GM23338 (cell line): ENCODE measurements around the gene BAHCC1. TPM values are rescaled to one million over a fixed set of nuclear protein-coding genes. Genes with fewer than 3 reads are reported as not detected.

Experiments
- ATAC-seq: fragments of 200-7000 bp; cut with Tn5 transposase; 3 replicates; pipeline ENCODE4 v1.9.1; 2020
- DNase-seq: peaks from one replicate; pipeline ENCODE4 v3.0.0-alpha.2; 2015; ENCODE audit warnings: low spot score
- H2AFZ ChIP-seq: fragments of 200-600 bp; sonication (generic); 2 replicates; pipeline ENCODE4 v1.8.0; 2016; ENCODE audit warnings: antibody characterized with exemption, mild to moderate bottlenecking, moderate library complexity
- H3F3A ChIP-seq: fragments of 200-600 bp; sonication (generic); replicated peaks from 2 replicates; pipeline ENCODE4 v1.8.0; 2017; ENCODE audit warnings: antibody characterized with exemption, mixed run types, low read depth
- H3K27ac ChIP-seq: fragments of 200-600 bp; sonication (generic); 2 replicates; pipeline ENCODE4 v1.6.1; 2016; ENCODE audit warnings: low read depth
- H3K27me3 ChIP-seq: fragments of 200-600 bp; sonication (generic); 2 replicates; pipeline ENCODE4 v1.8.0; 2016; ENCODE audit warnings: mild to moderate bottlenecking, mixed run types, moderate library complexity; ENCODE audit not compliant: insufficient read depth
- H3K36me3 ChIP-seq: fragments of 200-600 bp; sonication (generic); 2 replicates; pipeline ENCODE4 v1.8.0; 2016; ENCODE audit warnings: mild to moderate bottlenecking; ENCODE audit not compliant: insufficient read depth
- H3K4me1 ChIP-seq: fragments of 200-600 bp; sonication (generic); 2 replicates; pipeline ENCODE4 v1.8.0; 2016; ENCODE audit warnings: mild to moderate bottlenecking, moderate library complexity; ENCODE audit not compliant: insufficient read depth
- H3K4me2 ChIP-seq: fragments of 200-600 bp; sonication (generic); 2 replicates; pipeline ENCODE4 v1.7.1; 2017; ENCODE audit warnings: mixed run types
- H3K4me3 ChIP-seq: fragments of 200-600 bp; sonication (generic); 2 replicates; pipeline ENCODE4 v1.6.1; 2016; ENCODE audit warnings: mixed run types
- H3K79me2 ChIP-seq: fragments of 200-600 bp; sonication (generic); replicated peaks from 2 replicates; pipeline ENCODE4 v1.8.0; 2017; ENCODE audit warnings: mild to moderate bottlenecking; ENCODE audit not compliant: insufficient read depth
- H3K9me2 ChIP-seq: fragments of 200-600 bp; sonication (generic); 2 replicates; pipeline ENCODE4 v1.8.0; 2017; ENCODE audit not compliant: insufficient read depth
- H4K20me1 ChIP-seq: fragments of 200-600 bp; sonication (generic); replicated peaks from 2 replicates; pipeline ENCODE4 v1.8.0; 2017; ENCODE audit warnings: mild to moderate bottlenecking; ENCODE audit not compliant: insufficient read depth
- H3K27ac Mint-ChIP-seq: 2 replicates; pipeline ENCODE4 v1.8.0; 2020; ENCODE audit warnings: inconsistent platforms, mild to moderate bottlenecking, moderate library complexity, mixed read lengths
- H3K27me3 Mint-ChIP-seq: 3 replicates; pipeline ENCODE4 v1.8.0; 2022; ENCODE audit warnings: low read depth, mild to moderate bottlenecking, moderate library complexity, mixed read lengths, inconsistent platforms; ENCODE audit not compliant: insufficient read depth, poor library complexity
- H3K36me3 Mint-ChIP-seq: 3 replicates; pipeline ENCODE4 v1.8.0; 2021; ENCODE audit warnings: low read depth, mild to moderate bottlenecking, inconsistent platforms, moderate library complexity, mixed read lengths
- H3K4me1 Mint-ChIP-seq: 3 replicates; pipeline ENCODE4 v1.8.0; 2020; ENCODE audit warnings: mild to moderate bottlenecking, inconsistent platforms, mixed read lengths
- H3K4me3 Mint-ChIP-seq: 3 replicates; pipeline ENCODE4 v1.8.0; 2021; ENCODE audit warnings: moderate library complexity, mild to moderate bottlenecking, inconsistent platforms, mixed read lengths
- H3K9me3 Mint-ChIP-seq: 3 replicates; pipeline ENCODE4 v1.8.0; 2020; ENCODE audit warnings: moderate library complexity, mild to moderate bottlenecking, inconsistent platforms, mixed read lengths
- CREB1 ChIP-seq: fragments of 250-450 bp; sonication (Bioruptor Pico); IDR thresholded peaks from 2 replicates; pipeline ENCODE4 v1.5.0; 2020; ENCODE audit warnings: low read depth, mild to moderate bottlenecking, moderate library complexity
- CTCF ChIP-seq, 2 experiments: fragments of 200-600 bp in 1 of 2; sonication (generic) in 1 of 2; conservative IDR thresholded peaks; 2 replicates each; pipeline versions ENCODE4 v1.5.1 to v1.6.1; 2016 to 2017; ENCODE audit warnings: antibody characterized with exemption in 2 of 2, low read depth in 2 of 2, mild to moderate bottlenecking in 2 of 2, moderate library complexity in 1 of 2
- EZH2 ChIP-seq: fragments of 200-600 bp; sonication (generic); IDR thresholded peaks from one replicate; pipeline ENCODE4 v1.8.0; 2017; ENCODE audit warnings: antibody characterized with exemption, mild to moderate bottlenecking, low read depth; ENCODE audit not compliant: unreplicated experiment
- EZH2phosphoT487 ChIP-seq: fragments of 200-600 bp; sonication (generic); IDR thresholded peaks from one replicate; pipeline ENCODE4 v1.8.1; 2018; ENCODE audit warnings: antibody characterized with exemption; ENCODE audit not compliant: unreplicated experiment
- JUNB ChIP-seq: IDR thresholded peaks from one replicate; pipeline ENCODE4 v1.6.1; 2016; ENCODE audit warnings: antibody characterized with exemption; ENCODE audit not compliant: unreplicated experiment
- NANOG ChIP-seq: IDR thresholded peaks from 2 replicates; pipeline ENCODE4 v1.6.1; 2016; ENCODE audit warnings: antibody characterized with exemption, borderline replicate concordance
- POLR2AphosphoS5 ChIP-seq: IDR thresholded peaks from 2 replicates; pipeline ENCODE4 v1.6.1; 2016; ENCODE audit warnings: antibody characterized with exemption, low read depth
- STAT1 ChIP-seq: IDR thresholded peaks from one replicate; pipeline ENCODE4 v1.6.1; 2016; ENCODE audit warnings: antibody characterized with exemption; ENCODE audit not compliant: unreplicated experiment
- ZNF114 ChIP-seq: fragments of 250-450 bp; sonication (Bioruptor Pico); IDR thresholded peaks from 2 replicates; pipeline ENCODE4 v1.5.0; 2020; ENCODE audit warnings: mild to moderate bottlenecking, moderate library complexity
- ZNF331 ChIP-seq: fragments of 250-450 bp; sonication (Bioruptor Pico); IDR thresholded peaks from 2 replicates; pipeline ENCODE4 v1.5.0; 2020; ENCODE audit warnings: low read depth, mild to moderate bottlenecking, moderate library complexity
- polyA plus RNA-seq: library from polyadenylated mRNA; unstranded; fragments of >200 nt; fragmentation: Nextera tagmentation; extraction: Ambion mirVana; gene quantifications from 2 replicates; pipeline ENCODE4 v1.2.1, GENCODE V29; 2016
- total RNA-seq: library from RNA; depleted of rRNA; stranded (reverse); fragments of >200 nt; shearing (Covaris generic); gene quantifications from 2 replicates; pipeline ENCODE4 v1.2.3, GENCODE V29; 2014
- TF ChIP-seq, protein P1 (sequence below): IDR thresholded peaks from 2 replicates; pipeline ENCODE4 v1.6.1; 2016; ENCODE audit warnings: antibody characterized with exemption
- TF ChIP-seq, protein P2 (sequence below): IDR thresholded peaks from one replicate; pipeline ENCODE4 v1.6.1; 2018; ENCODE audit warnings: antibody characterized with exemption; ENCODE audit not compliant: unreplicated experiment
- TF ChIP-seq, protein P3 (sequence below): fragments of 250-450 bp; sonication (Bioruptor Pico); IDR thresholded peaks from 2 replicates; pipeline ENCODE4 v1.5.0; 2020; ENCODE audit warnings: mild to moderate bottlenecking, moderate library complexity

BAHCC1 gene
- total and polyA plus RNA-seq, 2 experiments from 2014 or later = 0.24 to 1.1 TPM

GRCh38 chr17:81404558-81405165, 9.4 kb downstream of the BAHCC1 start:
- peaks cover 51% of the 10 kb centered on the region for H3K27me3 ChIP-seq
- H3K79me2 ChIP-seq = no peaks in the 10 kb centered on the region
- no peaks in the 10 kb centered on the region for H4K20me1 ChIP-seq
- ATAC-seq (no peak), DNase-seq (no peak)
- H3K4me3 ChIP-seq = no peak overlapping the region
- H2AFZ ChIP-seq = no peak overlapping the region
- Mint-ChIP-seq H3K36me3 (no peaks in the 10 kb centered on the region), H3K4me3 (no peak overlapping the region), H3K9me3 (no peaks in the 10 kb centered on the region; the same call in 2 of the 3 replicates), H3K27ac (no peak overlapping the region), H3K27me3 (peaks cover 63% of the 10 kb centered on the region), H3K4me1 (peaks cover 38% of the 10 kb centered on the region)
- H3K36me3 ChIP-seq = no peaks in the 10 kb centered on the region
- H3K9me2 ChIP-seq = no peaks in the 10 kb centered on the region
- H3F3A ChIP-seq = peaks cover 8% of the 10 kb centered on the region; the same call in 1 of the 2 replicates
- no peak overlapping the region for H3K4me2 ChIP-seq
- no peak overlapping the region for H3K27ac ChIP-seq
- TF ChIP-seq EZH2phosphoT487 (no peak), CTCF (conservative IDR thresholded peaks at IDR 0.05; ENCODE audit: low read depth in 2 of 2) (no peak), EZH2 (no peak), ZNF114 (CRISPR knock-in tag) (no peak), CREB1 (CRISPR knock-in tag) (no peak), STAT1 (no peak), JUNB (no peak), NANOG (no peak), POLR2AphosphoS5 (no peak), ZNF331 (CRISPR knock-in tag) (no peak)
- TF ChIP-seq, protein P1, sequence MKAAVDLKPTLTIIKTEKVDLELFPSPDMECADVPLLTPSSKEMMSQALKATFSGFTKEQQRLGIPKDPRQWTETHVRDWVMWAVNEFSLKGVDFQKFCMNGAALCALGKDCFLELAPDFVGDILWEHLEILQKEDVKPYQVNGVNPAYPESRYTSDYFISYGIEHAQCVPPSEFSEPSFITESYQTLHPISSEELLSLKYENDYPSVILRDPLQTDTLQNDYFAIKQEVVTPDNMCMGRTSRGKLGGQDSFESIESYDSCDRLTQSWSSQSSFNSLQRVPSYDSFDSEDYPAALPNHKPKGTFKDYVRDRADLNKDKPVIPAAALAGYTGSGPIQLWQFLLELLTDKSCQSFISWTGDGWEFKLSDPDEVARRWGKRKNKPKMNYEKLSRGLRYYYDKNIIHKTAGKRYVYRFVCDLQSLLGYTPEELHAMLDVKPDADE = no peak
- TF ChIP-seq, protein P2, sequence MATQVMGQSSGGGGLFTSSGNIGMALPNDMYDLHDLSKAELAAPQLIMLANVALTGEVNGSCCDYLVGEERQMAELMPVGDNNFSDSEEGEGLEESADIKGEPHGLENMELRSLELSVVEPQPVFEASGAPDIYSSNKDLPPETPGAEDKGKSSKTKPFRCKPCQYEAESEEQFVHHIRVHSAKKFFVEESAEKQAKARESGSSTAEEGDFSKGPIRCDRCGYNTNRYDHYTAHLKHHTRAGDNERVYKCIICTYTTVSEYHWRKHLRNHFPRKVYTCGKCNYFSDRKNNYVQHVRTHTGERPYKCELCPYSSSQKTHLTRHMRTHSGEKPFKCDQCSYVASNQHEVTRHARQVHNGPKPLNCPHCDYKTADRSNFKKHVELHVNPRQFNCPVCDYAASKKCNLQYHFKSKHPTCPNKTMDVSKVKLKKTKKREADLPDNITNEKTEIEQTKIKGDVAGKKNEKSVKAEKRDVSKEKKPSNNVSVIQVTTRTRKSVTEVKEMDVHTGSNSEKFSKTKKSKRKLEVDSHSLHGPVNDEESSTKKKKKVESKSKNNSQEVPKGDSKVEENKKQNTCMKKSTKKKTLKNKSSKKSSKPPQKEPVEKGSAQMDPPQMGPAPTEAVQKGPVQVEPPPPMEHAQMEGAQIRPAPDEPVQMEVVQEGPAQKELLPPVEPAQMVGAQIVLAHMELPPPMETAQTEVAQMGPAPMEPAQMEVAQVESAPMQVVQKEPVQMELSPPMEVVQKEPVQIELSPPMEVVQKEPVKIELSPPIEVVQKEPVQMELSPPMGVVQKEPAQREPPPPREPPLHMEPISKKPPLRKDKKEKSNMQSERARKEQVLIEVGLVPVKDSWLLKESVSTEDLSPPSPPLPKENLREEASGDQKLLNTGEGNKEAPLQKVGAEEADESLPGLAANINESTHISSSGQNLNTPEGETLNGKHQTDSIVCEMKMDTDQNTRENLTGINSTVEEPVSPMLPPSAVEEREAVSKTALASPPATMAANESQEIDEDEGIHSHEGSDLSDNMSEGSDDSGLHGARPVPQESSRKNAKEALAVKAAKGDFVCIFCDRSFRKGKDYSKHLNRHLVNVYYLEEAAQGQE = no peak
- TF ChIP-seq, protein P3, sequence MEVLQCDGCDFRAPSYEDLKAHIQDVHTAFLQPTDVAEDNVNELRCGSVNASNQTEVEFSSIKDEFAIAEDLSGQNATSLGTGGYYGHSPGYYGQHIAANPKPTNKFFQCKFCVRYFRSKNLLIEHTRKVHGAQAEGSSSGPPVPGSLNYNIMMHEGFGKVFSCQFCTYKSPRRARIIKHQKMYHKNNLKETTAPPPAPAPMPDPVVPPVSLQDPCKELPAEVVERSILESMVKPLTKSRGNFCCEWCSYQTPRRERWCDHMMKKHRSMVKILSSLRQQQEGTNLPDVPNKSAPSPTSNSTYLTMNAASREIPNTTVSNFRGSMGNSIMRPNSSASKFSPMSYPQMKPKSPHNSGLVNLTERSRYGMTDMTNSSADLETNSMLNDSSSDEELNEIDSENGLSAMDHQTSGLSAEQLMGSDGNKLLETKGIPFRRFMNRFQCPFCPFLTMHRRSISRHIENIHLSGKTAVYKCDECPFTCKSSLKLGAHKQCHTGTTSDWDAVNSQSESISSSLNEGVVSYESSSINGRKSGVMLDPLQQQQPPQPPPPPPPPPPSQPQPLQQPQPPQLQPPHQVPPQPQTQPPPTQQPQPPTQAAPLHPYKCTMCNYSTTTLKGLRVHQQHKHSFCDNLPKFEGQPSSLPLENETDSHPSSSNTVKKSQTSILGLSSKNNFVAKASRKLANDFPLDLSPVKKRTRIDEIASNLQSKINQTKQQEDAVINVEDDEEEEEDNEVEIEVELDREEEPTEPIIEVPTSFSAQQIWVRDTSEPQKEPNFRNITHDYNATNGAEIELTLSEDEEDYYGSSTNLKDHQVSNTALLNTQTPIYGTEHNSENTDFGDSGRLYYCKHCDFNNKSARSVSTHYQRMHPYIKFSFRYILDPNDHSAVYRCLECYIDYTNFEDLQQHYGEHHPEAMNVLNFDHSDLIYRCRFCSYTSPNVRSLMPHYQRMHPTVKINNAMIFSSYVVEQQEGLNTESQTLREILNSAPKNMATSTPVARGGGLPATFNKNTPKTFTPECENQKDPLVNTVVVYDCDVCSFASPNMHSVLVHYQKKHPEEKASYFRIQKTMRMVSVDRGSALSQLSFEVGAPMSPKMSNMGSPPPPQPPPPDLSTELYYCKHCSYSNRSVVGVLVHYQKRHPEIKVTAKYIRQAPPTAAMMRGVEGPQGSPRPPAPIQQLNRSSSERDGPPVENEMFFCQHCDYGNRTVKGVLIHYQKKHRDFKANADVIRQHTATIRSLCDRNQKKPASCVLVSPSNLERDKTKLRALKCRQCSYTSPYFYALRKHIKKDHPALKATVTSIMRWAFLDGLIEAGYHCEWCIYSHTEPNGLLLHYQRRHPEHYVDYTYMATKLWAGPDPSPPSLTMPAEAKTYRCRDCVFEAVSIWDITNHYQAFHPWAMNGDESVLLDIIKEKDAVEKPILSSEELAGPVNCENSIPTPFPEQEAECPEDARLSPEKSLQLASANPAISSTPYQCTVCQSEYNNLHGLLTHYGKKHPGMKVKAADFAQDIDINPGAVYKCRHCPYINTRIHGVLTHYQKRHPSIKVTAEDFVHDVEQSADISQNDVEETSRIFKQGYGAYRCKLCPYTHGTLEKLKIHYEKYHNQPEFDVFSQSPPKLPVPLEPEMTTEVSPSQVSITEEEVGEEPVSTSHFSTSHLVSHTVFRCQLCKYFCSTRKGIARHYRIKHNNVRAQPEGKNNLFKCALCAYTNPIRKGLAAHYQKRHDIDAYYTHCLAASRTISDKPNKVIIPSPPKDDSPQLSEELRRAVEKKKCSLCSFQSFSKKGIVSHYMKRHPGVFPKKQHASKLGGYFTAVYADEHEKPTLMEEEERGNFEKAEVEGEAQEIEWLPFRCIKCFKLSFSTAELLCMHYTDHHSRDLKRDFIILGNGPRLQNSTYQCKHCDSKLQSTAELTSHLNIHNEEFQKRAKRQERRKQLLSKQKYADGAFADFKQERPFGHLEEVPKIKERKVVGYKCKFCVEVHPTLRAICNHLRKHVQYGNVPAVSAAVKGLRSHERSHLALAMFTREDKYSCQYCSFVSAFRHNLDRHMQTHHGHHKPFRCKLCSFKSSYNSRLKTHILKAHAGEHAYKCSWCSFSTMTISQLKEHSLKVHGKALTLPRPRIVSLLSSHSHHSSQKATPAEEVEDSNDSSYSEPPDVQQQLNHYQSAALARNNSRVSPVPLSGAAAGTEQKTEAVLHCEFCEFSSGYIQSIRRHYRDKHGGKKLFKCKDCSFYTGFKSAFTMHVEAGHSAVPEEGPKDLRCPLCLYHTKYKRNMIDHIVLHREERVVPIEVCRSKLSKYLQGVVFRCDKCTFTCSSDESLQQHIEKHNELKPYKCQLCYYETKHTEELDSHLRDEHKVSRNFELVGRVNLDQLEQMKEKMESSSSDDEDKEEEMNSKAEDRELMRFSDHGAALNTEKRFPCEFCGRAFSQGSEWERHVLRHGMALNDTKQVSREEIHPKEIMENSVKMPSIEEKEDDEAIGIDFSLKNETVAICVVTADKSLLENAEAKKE (CRISPR knock-in tag) = no peak
- peaks cover 28% of the 10 kb centered on the region for H3K4me1 ChIP-seq
